ENCODE data around the gene POMT2.

- TF ChIP-seq CTCF (IDR thresholded peaks at IDR 0.05) (no peak), POLR2A (IDR thresholded peaks at IDR 0.05) (no peak)
These were observed 69.8 kb downstream of the POMT2 start for GRCh38 chr14:77250927-77251326.
